Measurements from ENCODE around the gene ERBB2. TPM values are rescaled to one million over a fixed set of nuclear protein-coding genes. Genes with fewer than 3 reads are reported as not detected.

The ERBB2 gene
- total RNA-seq, 1 donor from 2014 or later, result 96.1 TPM

DNA sequence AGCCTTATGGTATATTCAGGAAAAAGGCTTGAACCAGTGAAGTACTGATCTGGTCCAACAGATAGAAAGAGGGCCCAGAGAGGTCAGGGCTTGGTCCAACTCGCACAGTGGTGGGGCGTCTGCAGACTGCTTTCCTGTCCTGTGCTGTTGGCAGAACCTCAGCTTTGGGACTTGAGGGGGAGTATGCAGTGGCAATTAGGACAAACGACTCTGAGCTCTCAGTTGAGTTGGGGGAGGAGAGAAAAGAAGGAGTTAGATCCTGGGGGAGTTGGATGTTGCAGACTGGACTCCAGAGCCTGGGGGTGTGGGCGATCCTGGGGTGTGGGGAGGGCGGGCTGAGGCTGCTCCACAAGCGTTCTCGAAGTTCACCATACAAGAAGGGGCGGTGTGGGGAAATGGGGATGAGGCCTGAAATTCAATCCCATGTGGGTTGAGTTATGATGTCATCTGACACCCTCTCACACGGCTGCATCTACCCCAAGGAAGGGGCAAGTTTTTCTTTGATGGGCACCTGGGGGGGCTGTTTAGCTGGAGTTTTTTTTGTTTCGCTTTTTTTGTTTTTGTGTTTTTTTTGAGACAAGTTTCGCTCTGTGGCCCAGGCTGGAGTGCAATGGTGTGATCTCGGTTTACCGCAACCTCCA is 52.5 kb downstream of the ERBB2 start:
- Histone ChIP-seq H3K4me1 (peaks cover 25% of the 10 kb centered on the region), H3K27me3 (ENCODE audit: low read depth) (no peaks in the 10 kb centered on the region), H3K36me3 (no peaks in the 10 kb centered on the region), H3K9me3 (no peaks in the 10 kb centered on the region), H3K4me3 (no peak overlapping the region), H3K27ac (no peak overlapping the region)
- DNase-seq, result no peak
- intact Hi-C loops (cut with DNase I), result no loop called here
- no peak for ATAC-seq
- TF ChIP-seq, protein P1, sequence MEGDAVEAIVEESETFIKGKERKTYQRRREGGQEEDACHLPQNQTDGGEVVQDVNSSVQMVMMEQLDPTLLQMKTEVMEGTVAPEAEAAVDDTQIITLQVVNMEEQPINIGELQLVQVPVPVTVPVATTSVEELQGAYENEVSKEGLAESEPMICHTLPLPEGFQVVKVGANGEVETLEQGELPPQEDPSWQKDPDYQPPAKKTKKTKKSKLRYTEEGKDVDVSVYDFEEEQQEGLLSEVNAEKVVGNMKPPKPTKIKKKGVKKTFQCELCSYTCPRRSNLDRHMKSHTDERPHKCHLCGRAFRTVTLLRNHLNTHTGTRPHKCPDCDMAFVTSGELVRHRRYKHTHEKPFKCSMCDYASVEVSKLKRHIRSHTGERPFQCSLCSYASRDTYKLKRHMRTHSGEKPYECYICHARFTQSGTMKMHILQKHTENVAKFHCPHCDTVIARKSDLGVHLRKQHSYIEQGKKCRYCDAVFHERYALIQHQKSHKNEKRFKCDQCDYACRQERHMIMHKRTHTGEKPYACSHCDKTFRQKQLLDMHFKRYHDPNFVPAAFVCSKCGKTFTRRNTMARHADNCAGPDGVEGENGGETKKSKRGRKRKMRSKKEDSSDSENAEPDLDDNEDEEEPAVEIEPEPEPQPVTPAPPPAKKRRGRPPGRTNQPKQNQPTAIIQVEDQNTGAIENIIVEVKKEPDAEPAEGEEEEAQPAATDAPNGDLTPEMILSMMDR (IDR thresholded peaks at IDR 0.05), result no peak

GRCh38 chr17:39753514-39754160 is 53.8 kb downstream of the ERBB2 start:
- Histone ChIP-seq H3K4me3 (peak overlapping the region; percentile 61), H3K4me1 (peaks cover 25% of the 10 kb centered on the region), H3K36me3 (no peaks in the 10 kb centered on the region), H3K27me3 (ENCODE audit: low read depth) (no peaks in the 10 kb centered on the region), H3K9me3 (no peaks in the 10 kb centered on the region), H3K27ac (peak overlapping the region; percentile 97)
- intact Hi-C loops (cut with DNase I), result no loop called here
- DNase-seq, result no peak
- ATAC-seq, result peak; percentile 58 to 69
- TF ChIP-seq, protein P1 (IDR thresholded peaks at IDR 0.05), result no peak

- Histone ChIP-seq H3K4me3 (peak overlapping the region; percentile 61), H3K9me3 (no peaks in the 10 kb centered on the region), H3K27me3 (ENCODE audit: low read depth) (no peaks in the 10 kb centered on the region), H3K27ac (peak overlapping the region; percentile 97), H3K4me1 (peaks cover 25% of the 10 kb centered on the region), H3K36me3 (no peaks in the 10 kb centered on the region)
- peak; percentile 95 to 97 for ATAC-seq
- intact Hi-C loops (cut with DNase I), result no loop called here
- TF ChIP-seq, protein P1 (IDR thresholded peaks at IDR 0.05), result peak; percentile 92
- peak; percentile 98 for DNase-seq
These were observed 54.5 kb downstream of the ERBB2 start for GRCh38 chr17:39754161-39754957.

DNA sequence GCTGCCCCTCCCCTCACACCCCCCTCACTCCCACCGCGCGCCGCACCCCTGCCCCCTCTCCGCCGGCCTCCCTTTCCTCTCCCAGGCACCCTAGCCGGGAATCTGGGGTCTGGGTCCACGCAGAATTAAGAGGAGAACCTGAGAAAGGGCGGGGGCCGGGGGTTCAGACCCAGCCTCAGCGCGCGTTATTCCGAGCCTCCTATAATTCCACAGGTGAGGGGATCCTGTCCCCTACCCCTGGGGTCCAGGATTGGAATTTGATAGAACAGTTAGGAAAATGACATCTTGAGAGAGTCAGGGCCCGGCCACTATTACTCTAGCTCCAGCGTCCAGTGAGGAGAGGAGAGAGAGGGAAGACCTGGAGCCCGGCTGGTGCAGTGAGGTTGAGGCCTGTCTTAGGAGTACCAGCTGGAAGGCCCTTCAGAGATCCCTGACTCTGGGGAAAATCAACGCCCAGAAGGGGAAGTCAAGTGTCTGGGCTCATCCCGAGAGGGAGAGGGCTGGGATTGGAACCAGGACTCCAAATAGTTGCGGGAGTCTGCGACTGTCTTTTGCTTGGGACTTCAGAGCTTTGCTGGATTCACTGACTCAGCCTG is 55.2 kb downstream of the ERBB2 start:
- H3K4me1 ChIP-seq, result peaks cover 25% of the 10 kb centered on the region
- no peaks in the 10 kb centered on the region for H3K27me3 ChIP-seq (ENCODE audit: low read depth)
- no peaks in the 10 kb centered on the region for H3K9me3 ChIP-seq
- ATAC-seq, result peak; percentile 3 to 14
- intact Hi-C loops (cut with DNase I), result no loop called here
- H3K27ac ChIP-seq, result peak overlapping the region; percentile 97
- TF ChIP-seq, protein P1 (IDR thresholded peaks at IDR 0.05), result no peak
- no peak for DNase-seq
- H3K4me3 ChIP-seq, result peak overlapping the region; percentile 61
- H3K36me3 ChIP-seq, result no peaks in the 10 kb centered on the region

Data from lower lobe of right lung (tissue), 2 donors.